H1 (cell line): ENCODE results near the gene F10. TPM values are rescaled to one million over a fixed set of nuclear protein-coding genes. Genes with fewer than 3 reads are reported as not detected.

Experiments
- CTCF ChIA-PET: fragments of 300-600 bp; sonication (Branson Sonifier 250); formaldehyde crosslinking; loops from one replicate; lab custom pipeline; 2021; ENCODE audit not compliant: partially characterized antibody; lab: Charles Lee
- POLR2A ChIA-PET: fragments of 300-600 bp; sonication (Branson Sonifier 250); formaldehyde crosslinking; loops from one replicate; lab custom pipeline; 2021; ENCODE audit warnings: inconsistent platforms; ENCODE audit not compliant: partially characterized antibody; lab: Charles Lee
- DNase-seq, 2 experiments: peaks; one replicate each; pipeline versions ENCODE4 v3.0.0 to v3.0.0-alpha.2; 2010 to 2022; ENCODE audit warnings: low spot score in 2 of 2, low read depth in 1 of 2, mixed read lengths in 1 of 2
- FAIRE-seq: peaks from 2 replicates; lab custom pipeline; 2011; peaks lifted over from hg19 to GRCh38; lab: Jason Lieb, UNC
- H2AFZ ChIP-seq: 2 replicates; pipeline ENCODE4 v1.8.1; 2012; ENCODE audit warnings: low read length, inconsistent platforms
- H2AK5ac ChIP-seq: 2 replicates; pipeline ENCODE4 v1.6.1; 2013; ENCODE audit warnings: low read depth, low read length
- H2BK120ac ChIP-seq: replicated peaks from 2 replicates; pipeline ENCODE3; 2013; ENCODE audit warnings: low read depth, low read length, inconsistent platforms
- H2BK12ac ChIP-seq: 2 replicates; pipeline ENCODE4 v1.6.1; 2013; ENCODE audit warnings: low read depth, low read length
- H2BK15ac ChIP-seq: 2 replicates; pipeline ENCODE4 v1.6.1; 2013; ENCODE audit warnings: low read length
- H2BK20ac ChIP-seq: 2 replicates; pipeline ENCODE4 v1.6.1; 2013; ENCODE audit warnings: low read length
- H2BK5ac ChIP-seq: 2 replicates; pipeline ENCODE4 v1.6.1; 2013; ENCODE audit warnings: low read depth, low read length
- H3K14ac ChIP-seq: 2 replicates; pipeline ENCODE4 v1.6.1; 2013; ENCODE audit warnings: inconsistent platforms; ENCODE audit not compliant: insufficient read length
- H3K18ac ChIP-seq: 2 replicates; pipeline ENCODE4 v1.6.1; 2013; ENCODE audit warnings: low read length; ENCODE audit errors: extremely low read depth
- H3K23ac ChIP-seq: 2 replicates; pipeline ENCODE4 v1.6.1; 2013; ENCODE audit warnings: inconsistent platforms; ENCODE audit not compliant: insufficient read length
- H3K23me2 ChIP-seq: 2 replicates; pipeline ENCODE4 v1.6.1; 2013; ENCODE audit warnings: low read depth, low read length
- H3K27ac ChIP-seq: 2 replicates; pipeline ENCODE4 v1.6.1; 2011; ENCODE audit warnings: low read depth, low read length, inconsistent platforms
- H3K27me3 ChIP-seq, 4 experiments: replicated peaks in 1 of 4; 1 replicate in 1 of 4; 2 replicates in 3 of 4; pipeline versions ENCODE4 v1.6.1 to v1.8.1; 2011 to 2013; ENCODE audit warnings: low read length in 3 of 4, mild to moderate bottlenecking in 3 of 4, inconsistent platforms in 2 of 4, mixed read lengths in 2 of 4, moderate library complexity in 1 of 4; ENCODE audit not compliant: control insufficient read depth in 3 of 4, insufficient read depth in 3 of 4; ENCODE audit errors: extremely low read depth in 1 of 4
- H3K36me3 ChIP-seq, 4 experiments: 2 replicates each; pipeline versions ENCODE4 v1.6.1 to v1.8.1; 2011 to 2013; ENCODE audit warnings: mild to moderate bottlenecking in 4 of 4, low read length in 3 of 4, moderate library complexity in 2 of 4, control low read depth in 1 of 4, inconsistent platforms in 1 of 4; ENCODE audit not compliant: insufficient read depth in 4 of 4, control insufficient read depth in 2 of 4
- H3K4ac ChIP-seq: replicated peaks from 2 replicates; pipeline ENCODE3; 2013; ENCODE audit warnings: low read length, low read depth, mixed read lengths, inconsistent platforms; ENCODE audit not compliant: insufficient read length
- H3K4me1 ChIP-seq, 4 experiments: replicated peaks in 1 of 4; 1 replicate in 1 of 4; 2 replicates in 3 of 4; pipeline versions ENCODE4 v1.6.1 to v1.8.1; 2011 to 2013; ENCODE audit warnings: low read length in 3 of 4, inconsistent platforms in 2 of 4, mixed read lengths in 1 of 4; ENCODE audit not compliant: insufficient read depth in 4 of 4, control insufficient read depth in 3 of 4
- H3K4me2 ChIP-seq, 2 experiments: 2 replicates each; pipeline versions ENCODE4 v1.6.1 to v1.8.1; 2011 to 2013; ENCODE audit warnings: low read depth in 2 of 2, low read length in 2 of 2, control low read depth in 1 of 2, inconsistent platforms in 1 of 2, mild to moderate bottlenecking in 1 of 2; ENCODE audit not compliant: insufficient read depth in 1 of 2
- H3K4me3 ChIP-seq, 4 experiments: fragments of 200-600, 300-600 bp in 1 of 4; sonication (generic), shearing (Covaris generic), sonication (Bioruptor Twin) in 1 of 4; 2 replicates each; pipeline versions ENCODE4 v1.5.1 to v1.8.1; 2011 to 2016; ENCODE audit warnings: low read length in 4 of 4, low read depth in 3 of 4, control low read depth in 2 of 4, inconsistent platforms in 2 of 4, mild to moderate bottlenecking in 2 of 4, mixed read lengths in 1 of 4, moderate library complexity in 1 of 4; ENCODE audit not compliant: insufficient read depth in 2 of 4; ENCODE audit errors: extremely low read depth in 1 of 4
- H3K56ac ChIP-seq: replicated peaks from 2 replicates; pipeline ENCODE3; 2013; ENCODE audit warnings: low read depth, mild to moderate bottlenecking, mixed read lengths, low read length, inconsistent platforms; ENCODE audit not compliant: insufficient read length
- H3K79me1 ChIP-seq: 2 replicates; pipeline ENCODE4 v1.6.1; 2013; ENCODE audit warnings: low read depth, low read length, control low read depth
- H3K79me2 ChIP-seq, 2 experiments: 2 replicates each; pipeline versions ENCODE4 v1.6.1 to v1.8.1; 2012 to 2013; ENCODE audit warnings: low read length in 2 of 2, mild to moderate bottlenecking in 2 of 2, inconsistent platforms in 1 of 2; ENCODE audit not compliant: insufficient read depth in 2 of 2, control insufficient read depth in 1 of 2
- H3K9ac ChIP-seq, 4 experiments: replicated peaks in 1 of 4; 1 replicate in 1 of 4; 2 replicates in 3 of 4; pipeline versions ENCODE4 v1.6.1 to v1.8.1; 2011 to 2013; ENCODE audit warnings: low read depth in 3 of 4, low read length in 3 of 4, control low read depth in 2 of 4, mild to moderate bottlenecking in 2 of 4, moderate library complexity in 2 of 4, inconsistent platforms in 1 of 4; ENCODE audit errors: extremely low read depth in 1 of 4
- H3K9me3 ChIP-seq, 2 experiments: 2 replicates each; pipeline versions ENCODE4 v1.6.1 to v1.8.1; 2012 to 2013; ENCODE audit warnings: mild to moderate bottlenecking in 2 of 2, moderate library complexity in 2 of 2, control low read depth in 1 of 2, inconsistent platforms in 1 of 2, low read depth in 1 of 2, low read length in 1 of 2, mixed read lengths in 1 of 2; ENCODE audit not compliant: insufficient read depth in 2 of 2
- H4K20me1 ChIP-seq, 2 experiments: replicated peaks in 1 of 2; 2 replicates each; pipeline versions ENCODE3 to v1.8.1; 2011 to 2013; ENCODE audit warnings: inconsistent platforms in 2 of 2, low read length in 2 of 2, mild to moderate bottlenecking in 1 of 2; ENCODE audit not compliant: insufficient read depth in 2 of 2, control insufficient read depth in 1 of 2
- H4K5ac ChIP-seq: 2 replicates; pipeline ENCODE4 v1.6.1; 2013; ENCODE audit warnings: low read length, low read depth, mixed read lengths, inconsistent platforms; ENCODE audit not compliant: insufficient read length
- H4K8ac ChIP-seq: 2 replicates; pipeline ENCODE4 v1.8.0; 2013; ENCODE audit warnings: mild to moderate bottlenecking, moderate library complexity, low read length, inconsistent platforms; ENCODE audit not compliant: insufficient read depth; ENCODE audit errors: extremely low read depth
- H4K91ac ChIP-seq: replicated peaks from 2 replicates; pipeline ENCODE3; 2013; ENCODE audit warnings: low read length, mixed read lengths, inconsistent platforms; ENCODE audit not compliant: insufficient read length
- CTCF ChIP-seq, 3 experiments: IDR thresholded peaks; 1 replicate in 2 of 3; 2 replicates in 1 of 3; pipeline versions ENCODE4 v1.5.1 to v1.6.1; 2011; ENCODE audit warnings: low read length in 3 of 3, mild to moderate bottlenecking in 3 of 3, inconsistent platforms in 2 of 3, low read depth in 1 of 3, moderate library complexity in 1 of 3; ENCODE audit not compliant: insufficient read depth in 1 of 3; ENCODE audit errors: control extremely low read depth in 1 of 3
- RAD21 ChIP-seq, 2 experiments: IDR thresholded peaks in 1 of 2; conservative IDR thresholded peaks in 1 of 2; 2 replicates each; pipeline ENCODE4 v1.6.1; 2011; ENCODE audit warnings: low read depth in 2 of 2, low read length in 2 of 2, improper control_type of control experiment in 1 of 2, inconsistent platforms in 1 of 2, mild to moderate bottlenecking in 1 of 2, moderate library complexity in 1 of 2
- TEAD4 ChIP-seq: IDR thresholded peaks from 2 replicates; pipeline ENCODE4 v1.6.1; 2012; ENCODE audit warnings: low read depth, low read length, inconsistent platforms, mixed read lengths
- WGBS, 2 experiments: shearing (Covaris generic) in 1 of 2; methylation state at CpG; one replicate each; pipeline versions ENCODE4 v1.1.6 to v1.1.7; 2013 to 2015; ENCODE audit warnings: low lambda C conversion rate in 2 of 2, mixed read lengths in 2 of 2, inconsistent platforms in 1 of 2, low coverage in 1 of 2, missing lambda C conversion rate in 1 of 2; ENCODE audit not compliant: insufficient replicate concordance in 2 of 2, insufficient coverage in 1 of 2, insufficient read length in 1 of 2; ENCODE audit errors: extremely low coverage in 1 of 2, missing lambda C conversion rate in 1 of 2; 5-methylcytosine and 5-hydroxymethylcytosine counted together
- polyA plus RNA-seq, 7 experiments: library from polyadenylated mRNA; depleted of rRNA in 3 of 7; stranded (reverse) in 5 of 7; unstranded in 2 of 7; fragments of >200 nt in 5 of 7; fragments of 200-250 nt in 2 of 7; gene quantifications; 1 replicate in 5 of 7; 2 replicates in 1 of 7; 4 replicates in 1 of 7; pipeline versions ENCODE4 v1.2.1 to v1.2.3, GENCODE V29; 2011 to 2013; ENCODE audit warnings: missing spikeins in 2 of 7, mixed read lengths in 2 of 7
- total RNA-seq: library from RNA; stranded (reverse); fragmentation: NEBNext Ultra II Directional; extraction: Animal tissue kit (Norgen Biotek cat#: 25700); gene quantifications from 2 replicates; pipeline ENCODE4 v1.2.1, GENCODE V29; 2021

F10 gene
- total and polyA plus RNA-seq, 2 of the 8 experiments (the other 6 are each of a cell fraction or from before 2014, with no cell fraction given): 2.0 to 4.2 TPM

GRCh38 chr13:113084094-113084942 is 38.3 kb upstream of the F10 start:
- H4K20me1 ChIP-seq: no peaks in the 10 kb centered on the region
- H2BK12ac ChIP-seq: no peak overlapping the region
- ChIA-PET POLR2A (no interaction called here), CTCF (interaction anchor here (1.0 to 4.2 kb wide), 17 partner anchors 10 to 228 kb away, joined by 3 to 20 read pairs (median 6); no protein-coding TSS in a partner anchor)
- peaks cover 3 to 8% (median 4%) of the 10 kb centered on the region in 4 experiments; a peak in 4 of 8 replicates for H3K36me3 ChIP-seq
- no peak overlapping the region for H4K91ac ChIP-seq
- H2BK120ac ChIP-seq: no peak overlapping the region
- H2BK5ac ChIP-seq: no peak overlapping the region
- no peak overlapping the region for H2AFZ ChIP-seq
- H2AK5ac ChIP-seq: no peak overlapping the region
- 93% methylated on average over 25 of the region's 25 CpGs; no CpG with 5 or more reads in 1 of the 2 experiments for WGBS, 2 experiments
- H3K4me1 ChIP-seq: no peaks in the 10 kb centered on the region
- H3K14ac ChIP-seq: no peak overlapping the region
- DNase-seq (no peak), FAIRE-seq (no peak)
- no peaks in the 10 kb centered on the region for H3K9me3 ChIP-seq
- no peak overlapping the region for H3K4me2 ChIP-seq
- TF ChIP-seq TEAD4 (no peak), RAD21 (IDR thresholded peaks at IDR 0.05 in 1 of 2, conservative IDR thresholded peaks at IDR 0.05 in 1 of 2; ENCODE audit: low read depth in 2 of 2, low read length in 2 of 2) (peak in 1 of 2 experiments; percentile 25; a peak in 1 of 4 replicates), CTCF (IDR thresholded peaks at IDR 0.05; ENCODE audit: control extremely low read depth in 1 of 3, insufficient read depth in 1 of 3, low read depth in 1 of 3, low read length in 3 of 3) (peak in 2 of 3 experiments; percentile 5 to 29; a peak in 1 of 4 replicates)
- H3K79me2 ChIP-seq: no peaks in the 10 kb centered on the region
- H4K5ac ChIP-seq: no peak overlapping the region
- no peak overlapping the region; the same call in 1 of the 2 replicates for H4K8ac ChIP-seq
- no peak overlapping the region for H2BK15ac ChIP-seq
- no peak overlapping the region for H2BK20ac ChIP-seq
- no peaks in the 10 kb centered on the region for H3K79me1 ChIP-seq
- no peak overlapping the region for H3K23ac ChIP-seq
- no peak overlapping the region for H3K4ac ChIP-seq
- H3K27me3 ChIP-seq: no peaks in the 10 kb centered on the region
- no peak overlapping the region for H3K4me3 ChIP-seq
- H3K56ac ChIP-seq: no peak overlapping the region
- no peaks in the 10 kb centered on the region for H3K23me2 ChIP-seq
- no peak overlapping the region for H3K9ac ChIP-seq
- H3K18ac ChIP-seq: no peak overlapping the region
- no peak overlapping the region for H3K27ac ChIP-seq
